MCF 10A (cell line): Measurements from ENCODE around the gene EMID1. TPM values are rescaled to one million over a fixed set of nuclear protein-coding genes. Genes with fewer than 3 reads are reported as not detected.

Experiments used
- BruUV-seq: library from RNA; stranded (reverse); fragments of 400-500 nt; replicated peaks from 2 replicates; lab custom pipeline; 2021; lab: Mats Ljungman, UMichigan
- CTCF ChIA-PET: fragments of 300-600 bp; sonication (Branson Sonifier 250); formaldehyde crosslinking; extraction: SDS; loops from one replicate; lab custom pipeline; 2021; ENCODE audit warnings: antibody characterized with exemption, inconsistent platforms; lab: Yijun Ruan, JAX
- POLR2A ChIA-PET: fragments of 300-600, 350-650 bp; sonication (Branson Sonifier 250); formaldehyde crosslinking; extraction: SDS; loops from one replicate; lab custom pipeline; 2020; ENCODE audit warnings: antibody characterized with exemption, inconsistent platforms; lab: Yijun Ruan, JAX
- DNase-seq: peaks from one replicate; pipeline ENCODE4 v3.0.0-alpha.2; 2018; ENCODE audit not compliant: unreplicated experiment
- H3K27ac Mint-ChIP-seq: one replicate; pipeline ENCODE4 v1.8.0; 2022; ENCODE audit warnings: mild to moderate bottlenecking, low read depth, mixed read lengths; ENCODE audit not compliant: unreplicated experiment
- H3K27me3 Mint-ChIP-seq: one replicate; pipeline ENCODE4 v1.8.0; 2022; ENCODE audit warnings: mixed read lengths; ENCODE audit not compliant: insufficient read depth, unreplicated experiment
- H3K36me3 Mint-ChIP-seq: one replicate; pipeline ENCODE4 v1.8.0; 2022; ENCODE audit warnings: mild to moderate bottlenecking, moderate library complexity, mixed read lengths; ENCODE audit not compliant: insufficient read depth, unreplicated experiment
- H3K4me1 Mint-ChIP-seq: one replicate; pipeline ENCODE4 v1.8.0; 2022; ENCODE audit warnings: mixed read lengths; ENCODE audit not compliant: insufficient read depth, unreplicated experiment
- H3K4me3 Mint-ChIP-seq: one replicate; pipeline ENCODE4 v1.8.0; 2022; ENCODE audit warnings: mild to moderate bottlenecking, moderate library complexity, mixed read lengths; ENCODE audit not compliant: unreplicated experiment
- H3K9me3 Mint-ChIP-seq: one replicate; pipeline ENCODE4 v1.8.0; 2022; ENCODE audit warnings: mixed read lengths; ENCODE audit not compliant: unreplicated experiment
- intact Hi-C: fragments of 100-400 bp; cut with micrococcal nuclease; formaldehyde crosslinking; loops from 2 replicates; pipeline ENCODE4 v1.14.1; 2022
- total RNA-seq: library from RNA; stranded (reverse); gene quantifications from 2 replicates; pipeline ENCODE4 v1.2.3, GENCODE V29; 2022
- TF ChIP-seq, protein P1 (sequence below): fragments of 200-600 bp; IDR thresholded peaks from one replicate; pipeline ENCODE4 v1.8.0; 2022; ENCODE audit warnings: antibody characterized with exemption, mild to moderate bottlenecking; ENCODE audit not compliant: unreplicated experiment

EMID1 gene
- total RNA-seq, 1 experiment from 2014 or later: not detected

DNA sequence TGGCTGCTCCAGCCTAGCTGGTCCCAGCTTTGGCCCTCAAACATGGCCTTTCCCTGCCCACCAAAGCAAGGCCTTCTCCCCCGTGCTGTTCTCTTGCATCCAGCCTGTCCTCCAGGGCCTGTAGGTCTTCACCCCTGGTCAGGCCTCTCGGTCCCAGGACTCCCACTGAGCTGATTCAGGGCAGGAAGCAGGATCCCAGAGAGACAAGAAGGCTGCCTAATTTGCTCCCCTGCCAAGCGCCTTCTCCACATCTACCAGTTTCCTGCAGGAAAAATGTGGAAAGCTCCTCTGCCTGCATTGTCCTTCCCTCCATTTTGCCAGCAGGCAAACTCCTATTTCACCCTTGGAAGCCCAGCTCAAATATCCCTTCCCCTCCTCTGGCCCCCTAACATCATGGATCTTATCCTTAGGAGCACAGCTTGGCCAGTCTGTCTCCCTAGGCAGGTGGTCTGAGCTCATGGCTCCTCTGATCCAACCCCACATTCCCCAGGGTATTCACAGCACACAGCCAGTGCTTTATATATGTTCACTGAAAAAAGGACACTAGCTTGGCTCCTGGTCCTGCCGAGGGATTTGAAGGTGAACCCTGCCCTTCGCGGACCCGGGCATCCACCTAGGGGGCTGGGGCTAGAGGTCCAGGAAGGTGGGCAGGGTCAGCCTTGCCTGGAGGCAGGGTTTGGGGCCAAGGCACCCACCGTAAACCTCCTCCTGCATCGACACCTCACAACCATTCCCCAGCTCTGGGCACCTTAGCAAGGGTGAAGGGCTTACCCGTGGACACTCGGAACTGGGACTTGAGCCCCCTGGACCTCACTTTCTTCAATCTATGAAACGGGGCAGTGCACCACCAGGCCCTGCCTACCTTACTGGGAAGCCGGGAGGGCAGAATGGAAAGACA lies 61.1 kb downstream of the EMID1 start:
- Mint-ChIP-seq H3K9me3 (no peaks in the 10 kb centered on the region), H3K4me3 (peak overlapping the region; percentile 88), H3K27ac (peak overlapping the region; percentile 99), H3K27me3 (no peaks in the 10 kb centered on the region), H3K36me3 (peaks cover 46% of the 10 kb centered on the region), H3K4me1 (peaks cover 24% of the 10 kb centered on the region)
- no TSS peak for BruUV-seq
- peak; percentile 11 for DNase-seq
- intact Hi-C loops: no loop called here
- ChIA-PET CTCF (interaction anchor here (0.6 to 1.5 kb wide), 4 partner anchors 19 to 430 kb away, joined by 3 to 13 read pairs (median 6); no protein-coding TSS in a partner anchor), POLR2A (interaction anchor here (0.5 to 1.5 kb wide), 8 partner anchors 10 to 1852 kb away, joined by 3 to 5 read pairs (median 4); no protein-coding TSS in a partner anchor)
- TF ChIP-seq, protein P1, sequence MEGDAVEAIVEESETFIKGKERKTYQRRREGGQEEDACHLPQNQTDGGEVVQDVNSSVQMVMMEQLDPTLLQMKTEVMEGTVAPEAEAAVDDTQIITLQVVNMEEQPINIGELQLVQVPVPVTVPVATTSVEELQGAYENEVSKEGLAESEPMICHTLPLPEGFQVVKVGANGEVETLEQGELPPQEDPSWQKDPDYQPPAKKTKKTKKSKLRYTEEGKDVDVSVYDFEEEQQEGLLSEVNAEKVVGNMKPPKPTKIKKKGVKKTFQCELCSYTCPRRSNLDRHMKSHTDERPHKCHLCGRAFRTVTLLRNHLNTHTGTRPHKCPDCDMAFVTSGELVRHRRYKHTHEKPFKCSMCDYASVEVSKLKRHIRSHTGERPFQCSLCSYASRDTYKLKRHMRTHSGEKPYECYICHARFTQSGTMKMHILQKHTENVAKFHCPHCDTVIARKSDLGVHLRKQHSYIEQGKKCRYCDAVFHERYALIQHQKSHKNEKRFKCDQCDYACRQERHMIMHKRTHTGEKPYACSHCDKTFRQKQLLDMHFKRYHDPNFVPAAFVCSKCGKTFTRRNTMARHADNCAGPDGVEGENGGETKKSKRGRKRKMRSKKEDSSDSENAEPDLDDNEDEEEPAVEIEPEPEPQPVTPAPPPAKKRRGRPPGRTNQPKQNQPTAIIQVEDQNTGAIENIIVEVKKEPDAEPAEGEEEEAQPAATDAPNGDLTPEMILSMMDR: no peak

DNA sequence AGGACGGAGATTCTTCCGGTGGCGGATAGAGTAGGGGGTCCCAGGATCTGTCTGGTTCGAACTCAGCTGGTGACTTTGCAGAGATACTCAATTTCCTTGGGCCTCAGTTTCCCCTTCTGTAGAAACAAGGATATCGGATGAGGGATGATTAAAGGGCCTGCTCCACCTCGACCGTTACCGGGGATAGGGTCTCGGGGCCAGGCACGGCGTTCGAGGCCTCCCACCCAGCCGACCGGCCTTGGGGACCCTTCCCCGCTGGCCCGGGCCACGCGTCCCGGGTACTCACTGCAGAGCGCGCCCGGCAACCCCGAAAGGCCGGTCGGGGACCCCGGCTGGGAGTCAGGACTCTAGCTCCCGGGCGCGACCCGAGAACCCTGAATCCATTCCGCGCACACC lies 61.8 kb downstream of the EMID1 start:
- Mint-ChIP-seq H3K4me1 (peaks cover 29% of the 10 kb centered on the region), H3K9me3 (no peaks in the 10 kb centered on the region), H3K27ac (peak overlapping the region; percentile 99), H3K27me3 (no peaks in the 10 kb centered on the region), H3K4me3 (peak overlapping the region; percentile 88), H3K36me3 (peaks cover 49% of the 10 kb centered on the region)
- TF ChIP-seq, protein P1: no peak
- CTCF ChIA-PET: interaction anchor here (0.6 to 1.5 kb wide), 3 partner anchors 19 to 422 kb away, joined by 3 to 13 read pairs (median 5); no protein-coding TSS in a partner anchor
- DNase-seq: no peak
- intact Hi-C loops: no loop called here
- POLR2A ChIA-PET: interaction anchor here (0.6 to 1.5 kb wide), 5 partner anchors 22 to 1853 kb away, joined by 3 to 5 read pairs (median 4); no protein-coding TSS in a partner anchor
- TSS peak; percentile 54 for BruUV-seq

DNA sequence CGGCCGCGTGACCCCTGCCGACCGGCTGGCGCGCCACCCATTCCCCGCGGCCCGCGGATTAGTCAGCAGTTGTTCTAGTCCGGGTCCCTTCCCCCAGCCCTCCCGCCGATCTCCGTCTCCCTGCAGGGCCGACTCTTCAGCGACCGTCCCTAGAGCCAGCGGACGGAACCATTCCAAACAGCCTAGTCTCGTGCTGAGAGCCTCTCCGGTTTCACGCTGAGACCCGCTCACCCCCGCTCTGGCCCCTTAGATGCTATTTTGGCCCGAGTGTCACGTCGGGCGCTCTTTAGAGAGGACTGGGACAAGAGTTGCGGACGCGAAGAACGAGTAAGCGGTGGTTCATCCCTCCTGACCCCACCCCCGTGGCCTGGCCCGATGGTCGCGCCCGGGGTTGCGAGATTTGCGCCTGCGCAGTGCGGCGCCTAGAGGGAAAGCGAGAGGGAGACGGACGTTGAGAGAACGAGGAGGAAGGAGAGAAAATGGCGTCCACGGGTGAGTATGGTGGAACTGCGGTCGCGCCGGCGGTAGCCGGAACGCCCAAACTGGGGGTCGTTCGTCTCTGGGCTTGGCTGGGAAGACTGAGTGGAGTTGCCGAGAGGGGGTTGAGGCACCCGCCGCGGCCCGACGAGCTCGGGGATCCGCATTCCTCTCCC lies 62.3 kb downstream of the EMID1 start, which contains the start of the genes EWSR1 and RHBDD3:
EWSR1 (plus strand) TSS at position 411 of the 653 bp plus-strand sequence; CDS start at position 480, 69 bp downstream.
RHBDD3 (minus strand) TSS at position 124 of the 653 bp plus-strand sequence. CDS start 2,355 bp downstream, outside the sequence.
- H3K4me1 Mint-ChIP-seq: peaks cover 33% of the 10 kb centered on the region
- no TSS peak for BruUV-seq

More for the DNA sequence above, 62.3 kb downstream of the EMID1 start, which contains the start of the genes EWSR1 and RHBDD3:
- H3K27ac Mint-ChIP-seq: peak within 1 kb of the TSS; percentile 99
- no peaks in the 10 kb centered on the region for H3K9me3 Mint-ChIP-seq
- intact Hi-C loops: no loop called here
- H3K27me3 Mint-ChIP-seq: no peaks in the 10 kb centered on the region
- peaks cover 53% of the 10 kb centered on the region for H3K36me3 Mint-ChIP-seq
- TF ChIP-seq, protein P1: no peak
- CTCF ChIA-PET: interaction anchor here (0.9 kb wide), 1 partner anchor 14 kb away, joined by 3 read pairs; no protein-coding TSS in a partner anchor
- peak within 1 kb of the TSS; percentile 88 for H3K4me3 Mint-ChIP-seq
- POLR2A ChIA-PET: interaction anchor here (0.5 to 1.4 kb wide), 8 partner anchors 9 to 1348 kb away, joined by 3 to 7 read pairs (median 4); partner anchors contain the start of genes GAS2L1, PITPNB and XBP1
- peak; percentile 96 for DNase-seq
